KMS-11 (cell line): ENCODE data around the gene PRKD1.

Experiments
- H2AFZ ChIP-seq: fragments of 200-600 bp; sonication (generic); 2 replicates; pipeline ENCODE4 v1.6.1; 2016; ENCODE audit warnings: antibody characterized with exemption, mixed run types, low read depth
- H3K27ac ChIP-seq: fragments of 200-600 bp; sonication (generic); 2 replicates; pipeline ENCODE4 v1.6.1; 2016; ENCODE audit warnings: mild to moderate bottlenecking, mixed run types
- H3K27me3 ChIP-seq: fragments of 200-600 bp; sonication (generic); 2 replicates; pipeline ENCODE4 v1.6.1; 2017; ENCODE audit warnings: mild to moderate bottlenecking, low read depth, mixed run types, moderate library complexity; ENCODE audit not compliant: insufficient read depth
- H3K36me3 ChIP-seq: fragments of 200-600 bp; sonication (generic); 2 replicates; pipeline ENCODE4 v1.6.1; 2017; ENCODE audit warnings: mild to moderate bottlenecking, mixed run types; ENCODE audit not compliant: insufficient read depth
- H3K4me1 ChIP-seq: fragments of 200-600 bp; sonication (generic); 2 replicates; pipeline ENCODE4 v1.6.1; 2016; ENCODE audit warnings: mild to moderate bottlenecking, low read depth, mixed run types; ENCODE audit not compliant: poor library complexity, severe bottlenecking
- H3K4me2 ChIP-seq: fragments of 200-600 bp; sonication (generic); 2 replicates; pipeline ENCODE4 v1.7.0; 2016; ENCODE audit warnings: mild to moderate bottlenecking, mixed run types
- H3K4me3 ChIP-seq: fragments of 200-600 bp; sonication (generic); IDR thresholded peaks from 2 replicates; pipeline ENCODE4 v1.6.1; 2017; ENCODE audit warnings: low read depth, low read length, mixed read lengths; ENCODE audit not compliant: insufficient read depth
- H3K79me2 ChIP-seq: fragments of 200-600 bp; sonication (generic); 2 replicates; pipeline ENCODE4 v1.6.1; 2016; ENCODE audit warnings: low read depth, mixed run types; ENCODE audit not compliant: insufficient read depth
- H3K9ac ChIP-seq: fragments of 200-600 bp; sonication (generic); 2 replicates; pipeline ENCODE4 v1.6.1; 2016; ENCODE audit warnings: mild to moderate bottlenecking, mixed run types
- H4K20me1 ChIP-seq: fragments of 200-600 bp; sonication (generic); 2 replicates; pipeline ENCODE4 v1.6.1; 2016; ENCODE audit warnings: mild to moderate bottlenecking, mixed run types; ENCODE audit not compliant: insufficient read depth
- CTCF ChIP-seq: fragments of 200-600 bp; sonication (generic); conservative IDR thresholded peaks from 2 replicates; pipeline ENCODE4 v1.6.1; 2017; ENCODE audit warnings: low read depth, mild to moderate bottlenecking, antibody characterized with exemption, low read length, moderate library complexity, mixed read lengths

Gene PRKD1

GRCh38 chr14:29821661-29822429 lies 105.8 kb downstream of the PRKD1 start:
- Histone ChIP-seq H3K27me3 (no peaks in the 10 kb centered on the region), H3K4me1 (no peaks in the 10 kb centered on the region), H3K4me3 (no peak overlapping the region)

GRCh38 chr14:29821242-29821641 lies 106.4 kb downstream of the PRKD1 start:
- H3K79me2 ChIP-seq: no peaks in the 10 kb centered on the region
- H3K36me3 ChIP-seq: no peaks in the 10 kb centered on the region
- H3K27me3 ChIP-seq: no peaks in the 10 kb centered on the region
- no peak overlapping the region for H3K27ac ChIP-seq
- H3K4me1 ChIP-seq: no peaks in the 10 kb centered on the region
- H3K9ac ChIP-seq: no peak overlapping the region
- no peak overlapping the region for H3K4me2 ChIP-seq
- no peaks in the 10 kb centered on the region for H4K20me1 ChIP-seq
- H2AFZ ChIP-seq: no peak overlapping the region
- H3K4me3 ChIP-seq: no peak overlapping the region
- no peak for TF ChIP-seq CTCF

More at GRCh38 chr14:29821661-29822429, 105.8 kb downstream of the PRKD1 start:
- H3K36me3 ChIP-seq: no peaks in the 10 kb centered on the region
- H3K4me2 ChIP-seq: no peak overlapping the region
- H3K27ac ChIP-seq: no peak overlapping the region
- no peak for TF ChIP-seq CTCF
- H2AFZ ChIP-seq: no peak overlapping the region
- H3K9ac ChIP-seq: no peak overlapping the region
- no peaks in the 10 kb centered on the region for H4K20me1 ChIP-seq
- no peaks in the 10 kb centered on the region for H3K79me2 ChIP-seq

DNA sequence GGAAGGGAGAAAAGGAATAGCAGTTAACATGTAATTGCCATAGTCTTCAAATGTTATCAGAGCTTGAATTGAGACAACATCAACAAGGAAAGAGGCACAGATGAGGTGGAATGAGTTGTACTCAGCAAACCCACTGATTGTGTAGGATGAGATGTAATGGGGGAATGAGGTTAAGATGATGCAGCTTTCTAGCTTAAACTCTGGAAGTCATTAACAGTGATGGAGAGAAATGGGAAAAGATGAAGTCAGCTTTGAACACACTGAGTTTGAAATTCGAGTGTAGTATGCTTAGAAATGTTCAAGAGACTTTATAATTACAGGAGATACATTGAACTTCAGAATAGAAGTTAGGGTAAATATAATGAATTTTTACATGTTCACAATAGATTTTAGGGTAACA lies 106.9 kb downstream of the PRKD1 start:
- Histone ChIP-seq H4K20me1 (no peaks in the 10 kb centered on the region), H3K79me2 (no peaks in the 10 kb centered on the region), H2AFZ (no peak overlapping the region), H3K4me2 (no peak overlapping the region), H3K36me3 (no peaks in the 10 kb centered on the region), H3K4me1 (no peaks in the 10 kb centered on the region), H3K9ac (no peak overlapping the region), H3K27ac (no peak overlapping the region), H3K4me3 (no peak overlapping the region), H3K27me3 (no peaks in the 10 kb centered on the region)
- no peak for TF ChIP-seq CTCF

GRCh38 chr14:29817767-29818405 lies 109.8 kb downstream of the PRKD1 start:
- Histone ChIP-seq H4K20me1 (no peaks in the 10 kb centered on the region), H3K9ac (no peak overlapping the region), H3K36me3 (no peaks in the 10 kb centered on the region), H2AFZ (no peak overlapping the region), H3K4me3 (no peak overlapping the region), H3K4me2 (no peak overlapping the region), H3K79me2 (no peaks in the 10 kb centered on the region), H3K4me1 (no peaks in the 10 kb centered on the region), H3K27ac (no peak overlapping the region), H3K27me3 (no peaks in the 10 kb centered on the region)
- no peak for TF ChIP-seq CTCF
